HepG2 (cell line): ENCODE measurements around the gene PHKA1. TPM values are rescaled to one million over a fixed set of nuclear protein-coding genes. Genes with fewer than 3 reads are reported as not detected.

Experiments
- ATAC-seq: fragments of 200-7000 bp; cut with Tn5 transposase; 3 replicates; pipeline ENCODE4 v1.9.1; 2020; ENCODE audit warnings: mild to moderate bottlenecking, moderate library complexity
- BruUV-seq: library from RNA; stranded (reverse); fragments of 400-500 nt; replicated peaks from 2 replicates; lab custom pipeline; 2021; lab: Mats Ljungman, UMichigan
- CTCF ChIA-PET: fragments of 300-600 bp; formaldehyde crosslinking; extraction: SDS; loops from one replicate; lab custom pipeline; 2021; ENCODE audit warnings: low total read pairs, inconsistent platforms, low intra/inter-chr PET ratio; lab: Yijun Ruan, JAX
- POLR2A ChIA-PET: fragments of 350-600 bp; sonication (Branson Sonifier 250); formaldehyde crosslinking; loops from one replicate; lab custom pipeline; 2020; ENCODE audit warnings: antibody characterized with exemption, inconsistent platforms; lab: Yijun Ruan, JAX
- DNase-seq: peaks from one replicate; pipeline ENCODE4 v3.0.0-alpha.2; 2015; ENCODE audit warnings: low spot score
- FAIRE-seq: peaks from 3 replicates; lab custom pipeline; 2011; peaks lifted over from hg19 to GRCh38; lab: Jason Lieb, UNC
- H2AFZ ChIP-seq: one replicate; pipeline ENCODE4 v1.6.1; 2011; ENCODE audit warnings: low read length, inconsistent platforms
- H3K27ac ChIP-seq: fragments of 300-600 bp; 3 replicates; pipeline ENCODE4 v1.8.0; 2011; ENCODE audit warnings: mixed run types, mild to moderate bottlenecking, mixed read lengths, low read length, inconsistent platforms; ENCODE audit not compliant: insufficient read depth; ENCODE audit errors: extremely low read length
- H3K27me3 ChIP-seq, 2 experiments: fragments of 200-600 bp in 1 of 2; 2 replicates in 1 of 2; 3 replicates in 1 of 2; pipeline versions ENCODE4 v1.6.0 to v1.8.0; 2011; ENCODE audit warnings: low read length in 2 of 2, mild to moderate bottlenecking in 2 of 2, moderate library complexity in 2 of 2, inconsistent platforms in 1 of 2; ENCODE audit not compliant: insufficient read depth in 2 of 2, control insufficient read depth in 1 of 2
- H3K36me3 ChIP-seq, 2 experiments: fragments of 200-600 bp in 1 of 2; replicated peaks in 1 of 2; 2 replicates in 1 of 2; 3 replicates in 1 of 2; pipeline versions ENCODE4 v1.5.1 to v1.8.0; 2011; ENCODE audit warnings: low read length in 2 of 2, inconsistent platforms in 1 of 2; ENCODE audit not compliant: insufficient read depth in 2 of 2, control insufficient read depth in 1 of 2
- H3K4me1 ChIP-seq: 2 replicates; pipeline ENCODE4 v1.5.1; 2012; ENCODE audit warnings: low read length, inconsistent platforms; ENCODE audit not compliant: insufficient read depth
- H3K4me2 ChIP-seq: 2 replicates; pipeline ENCODE4 v1.6.0; 2011; ENCODE audit warnings: low read depth, low read length, inconsistent platforms
- H3K4me3 ChIP-seq, 3 experiments: fragments of 200-600 bp in 1 of 3; sonication (generic), shearing (Covaris generic) in 1 of 3; replicated peaks in 1 of 3; 2 replicates each; pipeline ENCODE4 v1.5.1; 2011 to 2016; ENCODE audit warnings: low read length in 3 of 3, inconsistent platforms in 2 of 3, low read depth in 2 of 3, mild to moderate bottlenecking in 2 of 3, control low read depth in 1 of 3, mixed read lengths in 1 of 3; ENCODE audit not compliant: insufficient read depth in 1 of 3
- H3K79me2 ChIP-seq: one replicate; pipeline ENCODE4 v1.6.1; 2011; ENCODE audit warnings: low read length, inconsistent platforms; ENCODE audit not compliant: insufficient read depth
- H3K9ac ChIP-seq: 2 replicates; pipeline ENCODE4 v1.6.0; 2011; ENCODE audit warnings: mild to moderate bottlenecking, low read depth, low read length, inconsistent platforms; ENCODE audit not compliant: insufficient read depth
- H3K9me3 ChIP-seq: 2 replicates; pipeline ENCODE4 v1.5.1; 2012; ENCODE audit warnings: mild to moderate bottlenecking, low read length
- H4K20me1 ChIP-seq: 2 replicates; pipeline ENCODE4 v1.6.0; 2011; ENCODE audit warnings: inconsistent platforms, mild to moderate bottlenecking, low read length, moderate library complexity; ENCODE audit not compliant: insufficient read depth
- ETV5 ChIP-seq: IDR thresholded peaks from 2 replicates; pipeline ENCODE4 v1.6.1; 2018; ENCODE audit warnings: missing biosample characterization, missing genetic modification reagents, inconsistent platforms, borderline replicate concordance
- NR2F1 ChIP-seq, 2 experiments: fragments of 450-650 bp in 1 of 2; formaldehyde crosslinking in 1 of 2; IDR thresholded peaks; 2 replicates each; pipeline versions ENCODE4 v1.5.0 to v1.6.1; 2016 to 2020; ENCODE audit warnings: mild to moderate bottlenecking in 1 of 2, missing compliant biosample characterization in 1 of 2, missing genetic modification reagents in 1 of 2, moderate library complexity in 1 of 2
- PHB2 ChIP-seq: fragments of 450-650 bp; IDR thresholded peaks from 2 replicates; pipeline ENCODE4 v1.6.1; 2018; ENCODE audit not compliant: partially characterized antibody
- POLR2AphosphoS2 ChIP-seq: IDR thresholded peaks from 2 replicates; pipeline ENCODE4 v1.6.1; 2011; ENCODE audit warnings: low read depth, low read length, improper control_type of control experiment
- REL ChIP-seq: sonication (generic); formaldehyde crosslinking; conservative IDR thresholded peaks from 2 replicates; pipeline ENCODE4 v1.8.0; 2022; ENCODE audit warnings: mild to moderate bottlenecking, missing genetic modification reagents, moderate library complexity
- ZNF20 ChIP-seq: sonication (generic); formaldehyde crosslinking; IDR thresholded peaks from 2 replicates; pipeline ENCODE4 v1.4.0; 2020; ENCODE audit warnings: mild to moderate bottlenecking, moderate library complexity, missing genetic modification reagents
- ZNF777 ChIP-seq: sonication (generic); formaldehyde crosslinking; IDR thresholded peaks from 2 replicates; pipeline ENCODE4 v1.4.0; 2020; ENCODE audit warnings: missing genetic modification reagents
- WGBS: methylation state at CpG from one replicate; pipeline ENCODE4 v1.1.6; 2017; ENCODE audit warnings: low lambda C conversion rate; 5-methylcytosine and 5-hydroxymethylcytosine counted together
- in situ Hi-C: cut with HindIII; loops from 2 replicates; pipeline ENCODE4 v1.10.0; 2017; ENCODE audit warnings: low pct_unique_long_range_greater_than_20kb; ENCODE audit not compliant: extremely low pct_ligation_motif_present
- intact Hi-C: fragments of 100-400 bp; cut with micrococcal nuclease; formaldehyde crosslinking; loops from one replicate; pipeline ENCODE4 v1.10.0; 2022; ENCODE audit not compliant: unreplicated experiment
- polyA plus RNA-seq, 8 experiments: library from polyadenylated mRNA; depleted of rRNA in 3 of 8; stranded (reverse) in 7 of 8; unstranded in 1 of 8; fragments of >200 nt; fragmentation: Illumina TruSeq in 4 of 8; extraction: Trizol in 4 of 8; gene quantifications; 2 replicates each; pipeline versions ENCODE4 v1.2.1 to v1.2.3, GENCODE V29; 2011 to 2016; ENCODE audit warnings: low read depth in 4 of 8, missing spikeins in 1 of 8, mixed read lengths in 1 of 8; ENCODE audit not compliant: insufficient read depth in 1 of 8
- total RNA-seq, 5 experiments: library from RNA; depleted of rRNA; stranded (reverse); fragments of >200 nt; fragmentation: Illumina TruSeq; extraction: Trizol; gene quantifications; 2 replicates each; pipeline ENCODE4 v1.2.3, GENCODE V29; 2016; ENCODE audit warnings: low read depth in 1 of 5
- TF ChIP-seq, protein P1 (sequence below): IDR thresholded peaks from 2 replicates; pipeline ENCODE4 v1.6.1; 2018; ENCODE audit warnings: missing genetic modification reagents
- TF ChIP-seq, protein P2 (sequence below): sonication (generic); formaldehyde crosslinking; conservative IDR thresholded peaks from 2 replicates; pipeline ENCODE4 v1.8.0; 2022; ENCODE audit warnings: low read depth, missing genetic modification reagents
- TF ChIP-seq, protein P3 (sequence below): sonication (generic); formaldehyde crosslinking; IDR thresholded peaks from 2 replicates; pipeline ENCODE4 v1.4.0; 2020; ENCODE audit warnings: mild to moderate bottlenecking, missing genetic modification reagents
- TF ChIP-seq, protein P4 (sequence below): sonication (generic); formaldehyde crosslinking; IDR thresholded peaks from 2 replicates; pipeline ENCODE4 v1.5.0; 2020; ENCODE audit warnings: mild to moderate bottlenecking, missing genetic modification reagents
- TF ChIP-seq, protein P5 (sequence below): IDR thresholded peaks from 2 replicates; pipeline ENCODE4 v1.6.1; 2016; ENCODE audit warnings: missing compliant biosample characterization, missing genetic modification reagents, borderline replicate concordance

PHKA1 gene
- total and polyA plus RNA-seq, 2 of the 13 experiments (the other 11 are each of a cell fraction or from before 2014, with no cell fraction given): 5.4 to 6.6 TPM

DNA sequence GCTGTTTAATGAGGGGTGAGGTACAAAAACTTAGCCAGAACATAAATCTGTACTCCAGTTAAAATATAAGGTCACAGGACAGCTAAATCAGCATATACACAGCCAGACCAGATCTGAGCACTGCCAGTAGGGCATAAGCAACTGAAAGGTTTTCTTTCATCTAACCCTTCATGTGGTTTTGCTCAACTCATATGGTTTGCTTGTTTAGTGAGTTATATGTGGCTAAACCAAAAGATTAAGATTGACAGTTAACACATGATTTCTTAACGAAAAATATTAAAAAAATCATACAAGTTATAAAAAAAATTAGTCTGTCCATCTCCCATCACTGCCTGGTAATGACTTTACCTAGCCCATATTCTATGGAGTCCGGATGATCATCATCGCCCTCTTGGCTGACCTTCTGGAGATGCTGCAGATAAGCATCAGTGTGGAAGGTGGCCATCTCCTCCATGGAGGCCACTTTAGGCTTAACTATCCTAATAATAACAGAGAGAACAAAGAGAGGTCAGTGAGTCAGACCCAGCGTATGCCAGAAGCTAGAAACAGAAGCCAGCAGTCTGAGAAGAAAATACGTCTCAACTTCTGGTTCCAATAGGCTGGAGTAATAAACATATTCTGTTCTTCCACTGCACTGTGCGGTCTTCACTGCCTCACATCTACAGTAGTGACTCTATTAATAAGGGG, 145.6 kb downstream of the PHKA1 start:
- CTCF ChIA-PET: no interaction called here
- H3K79me2 ChIP-seq: peaks cover 6% of the 10 kb centered on the region
- BruUV-seq: no TSS peak
- H2AFZ ChIP-seq: no peak overlapping the region
- no peak overlapping the region for H3K9ac ChIP-seq
- 95% methylated on average over 6 of the region's 6 CpGs for WGBS
- ATAC-seq: no peak
- H3K9me3 ChIP-seq: no peaks in the 10 kb centered on the region
- in situ Hi-C loops: no loop called here
- H3K4me2 ChIP-seq: no peak overlapping the region
- no peak for DNase-seq
- no peaks in the 10 kb centered on the region for H3K27me3 ChIP-seq
- peaks cover 0 to 18% of the 10 kb centered on the region in 2 experiments; a peak in 1 of 5 replicates for H3K36me3 ChIP-seq
- intact Hi-C loops: no loop called here
- no peak overlapping the region for H3K4me3 ChIP-seq
- H3K27ac ChIP-seq: no peak overlapping the region
- H4K20me1 ChIP-seq: no peaks in the 10 kb centered on the region
- no peak for FAIRE-seq
- POLR2A ChIA-PET: no interaction called here
- H3K4me1 ChIP-seq: no peaks in the 10 kb centered on the region
- TF ChIP-seq ETV5 (CRISPR knock-in tag) (no peak), ZNF20 (CRISPR knock-in tag) (no peak), POLR2AphosphoS2 (no peak), NR2F1 (CRISPR knock-in tag; IDR thresholded peaks at IDR 0.05) (no peak), ZNF777 (CRISPR knock-in tag) (no peak), PHB2 (no peak), REL (CRISPR knock-in tag) (no peak)
- TF ChIP-seq, protein P1, sequence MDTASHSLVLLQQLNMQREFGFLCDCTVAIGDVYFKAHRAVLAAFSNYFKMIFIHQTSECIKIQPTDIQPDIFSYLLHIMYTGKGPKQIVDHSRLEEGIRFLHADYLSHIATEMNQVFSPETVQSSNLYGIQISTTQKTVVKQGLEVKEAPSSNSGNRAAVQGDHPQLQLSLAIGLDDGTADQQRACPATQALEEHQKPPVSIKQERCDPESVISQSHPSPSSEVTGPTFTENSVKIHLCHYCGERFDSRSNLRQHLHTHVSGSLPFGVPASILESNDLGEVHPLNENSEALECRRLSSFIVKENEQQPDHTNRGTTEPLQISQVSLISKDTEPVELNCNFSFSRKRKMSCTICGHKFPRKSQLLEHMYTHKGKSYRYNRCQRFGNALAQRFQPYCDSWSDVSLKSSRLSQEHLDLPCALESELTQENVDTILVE (CRISPR knock-in tag): no peak
- TF ChIP-seq, protein P2, sequence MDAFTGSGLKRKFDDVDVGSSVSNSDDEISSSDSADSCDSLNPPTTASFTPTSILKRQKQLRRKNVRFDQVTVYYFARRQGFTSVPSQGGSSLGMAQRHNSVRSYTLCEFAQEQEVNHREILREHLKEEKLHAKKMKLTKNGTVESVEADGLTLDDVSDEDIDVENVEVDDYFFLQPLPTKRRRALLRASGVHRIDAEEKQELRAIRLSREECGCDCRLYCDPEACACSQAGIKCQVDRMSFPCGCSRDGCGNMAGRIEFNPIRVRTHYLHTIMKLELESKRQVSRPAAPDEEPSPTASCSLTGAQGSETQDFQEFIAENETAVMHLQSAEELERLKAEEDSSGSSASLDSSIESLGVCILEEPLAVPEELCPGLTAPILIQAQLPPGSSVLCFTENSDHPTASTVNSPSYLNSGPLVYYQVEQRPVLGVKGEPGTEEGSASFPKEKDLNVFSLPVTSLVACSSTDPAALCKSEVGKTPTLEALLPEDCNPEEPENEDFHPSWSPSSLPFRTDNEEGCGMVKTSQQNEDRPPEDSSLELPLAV (CRISPR knock-in tag): no peak
- TF ChIP-seq, protein P3, sequence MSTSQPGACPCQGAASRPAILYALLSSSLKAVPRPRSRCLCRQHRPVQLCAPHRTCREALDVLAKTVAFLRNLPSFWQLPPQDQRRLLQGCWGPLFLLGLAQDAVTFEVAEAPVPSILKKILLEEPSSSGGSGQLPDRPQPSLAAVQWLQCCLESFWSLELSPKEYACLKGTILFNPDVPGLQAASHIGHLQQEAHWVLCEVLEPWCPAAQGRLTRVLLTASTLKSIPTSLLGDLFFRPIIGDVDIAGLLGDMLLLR (CRISPR knock-in tag): no peak
- TF ChIP-seq, protein P4, sequence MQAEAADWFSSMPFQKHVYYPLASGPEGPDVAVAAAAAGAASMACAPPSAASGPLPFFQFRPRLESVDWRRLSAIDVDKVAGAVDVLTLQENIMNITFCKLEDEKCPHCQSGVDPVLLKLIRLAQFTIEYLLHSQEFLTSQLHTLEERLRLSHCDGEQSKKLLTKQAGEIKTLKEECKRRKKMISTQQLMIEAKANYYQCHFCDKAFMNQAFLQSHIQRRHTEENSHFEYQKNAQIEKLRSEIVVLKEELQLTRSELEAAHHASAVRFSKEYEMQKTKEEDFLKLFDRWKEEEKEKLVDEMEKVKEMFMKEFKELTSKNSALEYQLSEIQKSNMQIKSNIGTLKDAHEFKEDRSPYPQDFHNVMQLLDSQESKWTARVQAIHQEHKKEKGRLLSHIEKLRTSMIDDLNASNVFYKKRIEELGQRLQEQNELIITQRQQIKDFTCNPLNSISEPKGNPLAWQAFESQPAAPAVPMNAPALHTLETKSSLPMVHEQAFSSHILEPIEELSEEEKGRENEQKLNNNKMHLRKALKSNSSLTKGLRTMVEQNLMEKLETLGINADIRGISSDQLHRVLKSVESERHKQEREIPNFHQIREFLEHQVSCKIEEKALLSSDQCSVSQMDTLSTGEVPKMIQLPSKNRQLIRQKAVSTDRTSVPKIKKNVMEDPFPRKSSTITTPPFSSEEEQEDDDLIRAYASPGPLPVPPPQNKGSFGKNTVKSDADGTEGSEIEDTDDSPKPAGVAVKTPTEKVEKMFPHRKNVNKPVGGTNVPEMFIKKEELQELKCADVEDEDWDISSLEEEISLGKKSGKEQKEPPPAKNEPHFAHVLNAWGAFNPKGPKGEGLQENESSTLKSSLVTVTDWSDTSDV (CRISPR knock-in tag): no peak
- TF ChIP-seq, protein P5, sequence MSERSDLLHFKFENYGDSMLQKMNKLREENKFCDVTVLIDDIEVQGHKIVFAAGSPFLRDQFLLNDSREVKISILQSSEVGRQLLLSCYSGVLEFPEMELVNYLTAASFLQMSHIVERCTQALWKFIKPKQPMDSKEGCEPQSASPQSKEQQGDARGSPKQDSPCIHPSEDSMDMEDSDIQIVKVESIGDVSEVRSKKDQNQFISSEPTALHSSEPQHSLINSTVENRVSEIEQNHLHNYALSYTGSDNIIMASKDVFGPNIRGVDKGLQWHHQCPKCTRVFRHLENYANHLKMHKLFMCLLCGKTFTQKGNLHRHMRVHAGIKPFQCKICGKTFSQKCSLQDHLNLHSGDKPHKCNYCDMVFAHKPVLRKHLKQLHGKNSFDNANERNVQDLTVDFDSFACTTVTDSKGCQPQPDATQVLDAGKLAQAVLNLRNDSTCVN (CRISPR knock-in tag): no peak
